ENCODE results near the gene VPS13D. TPM values are rescaled to one million over a fixed set of nuclear protein-coding genes. Genes with fewer than 3 reads are reported as not detected.

The VPS13D gene
- total RNA-seq, 1 experiment from 2014 or later = 31.6 TPM

DNA sequence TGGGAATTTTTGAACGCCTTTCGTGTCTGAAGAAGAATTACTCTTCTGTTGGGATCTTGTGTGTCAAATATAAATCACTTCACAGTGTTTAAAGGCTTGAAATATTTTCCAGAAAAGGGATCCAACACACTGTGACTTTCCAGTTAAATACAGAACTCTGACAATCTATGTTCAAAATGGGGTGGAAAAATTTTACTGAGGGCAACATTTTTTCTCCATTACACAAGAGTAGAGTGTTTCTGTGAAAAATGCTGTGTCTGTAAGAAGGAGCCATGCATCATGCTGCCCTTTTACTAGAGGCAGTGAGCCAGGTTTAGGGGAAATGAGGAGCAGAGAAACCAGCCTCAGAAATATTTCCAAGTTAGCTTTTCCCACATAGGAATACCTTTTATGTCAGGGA lies 86.5 kb downstream of the VPS13D start:
- Histone ChIP-seq H3K9me3 (ENCODE audit: control insufficient read depth in 1 of 2, insufficient read depth in 1 of 2, low read depth in 1 of 2, low read length in 2 of 2) (no peaks in the 10 kb centered on the region), H3K4me1 (ENCODE audit: control insufficient read depth in 1 of 2, insufficient read depth in 2 of 2, low read length in 2 of 2) (no peaks in the 10 kb centered on the region), H3K4me2 (ENCODE audit: low read length) (no peak overlapping the region), H3K9ac (ENCODE audit: low read length) (no peak overlapping the region), H3K27me3 (ENCODE audit: insufficient read depth, low read length) (no peaks in the 10 kb centered on the region), H3K36me3 (ENCODE audit: control insufficient read depth in 1 of 2, insufficient read depth in 2 of 2, low read length in 2 of 2) (peaks cover 3 to 4% of the 10 kb centered on the region in 2 experiments; a peak in 3 of 4 replicates), H2AFZ (ENCODE audit: low read depth, low read length, poor library complexity, severe bottlenecking) (no peak overlapping the region), H3K4me3 (replicated peaks in 1 of 2; ENCODE audit: low read depth in 1 of 2, low read length in 2 of 2) (no peak overlapping the region), H4K20me1 (ENCODE audit: insufficient read depth) (no peaks in the 10 kb centered on the region), H3K9me2 (ENCODE audit: insufficient read depth) (no peaks in the 10 kb centered on the region), H3K79me2 (ENCODE audit: insufficient read depth, low read length) (no peaks in the 10 kb centered on the region), H3K27ac (ENCODE audit: low read depth, low read length) (no peak overlapping the region)
- no peak for DNase-seq (ENCODE audit: low read depth, low spot score)
- CTCF ChIA-PET = interaction anchor here (3.2 kb wide), 1 partner anchor 342 kb away, joined by 33 read pairs; no protein-coding TSS in a partner anchor
- intact Hi-C loops (cut with micrococcal nuclease) = no loop called here
- ATAC-seq = no peak
- TF ChIP-seq CEBPB (IDR thresholded peaks at IDR 0.05; ENCODE audit: low read depth) = no peak
- no peak for TF ChIP-seq ELF1 (IDR thresholded peaks at IDR 0.05; ENCODE audit: borderline replicate concordance, low read depth)
- TF ChIP-seq MAX (IDR thresholded peaks at IDR 0.05) = no peak
- TF ChIP-seq JUND (IDR thresholded peaks at IDR 0.05) = no peak
- TF ChIP-seq EGR1 (IDR thresholded peaks at IDR 0.05; ENCODE audit: low read depth) = no peak
- TF ChIP-seq TCF7L2 (IDR thresholded peaks at IDR 0.05; ENCODE audit: borderline replicate concordance, extremely low read depth, insufficient read depth, insufficient read length) = no peak
- no peak for TF ChIP-seq SP1 (IDR thresholded peaks at IDR 0.05; ENCODE audit: low read depth)
- no peak for TF ChIP-seq RAD21 (IDR thresholded peaks at IDR 0.05; ENCODE audit: low read depth)
- TF ChIP-seq SRF (IDR thresholded peaks at IDR 0.05; ENCODE audit: low read depth) = no peak
- TF ChIP-seq FOSL1 (IDR thresholded peaks at IDR 0.05; ENCODE audit: low read depth) = no peak
- no peak for TF ChIP-seq ZBTB33 (IDR thresholded peaks at IDR 0.05; ENCODE audit: extremely low read depth, insufficient replicate concordance, low read length)
- TF ChIP-seq SIN3A (IDR thresholded peaks at IDR 0.05; ENCODE audit: low read depth) = no peak
- RAD21 ChIA-PET (ENCODE audit: low non-redundant PET in 1 of 2, low total read pairs in 2 of 2, uncharacterized antibody in 2 of 2, unreplicated experiment in 2 of 2) = no interaction called here
- BruUV-seq (replicated peaks) = no TSS peak
- POLR2A ChIA-PET = no interaction called here

Data from HCT116 (cell line).